NCI-H2029 (cell line): ENCODE measurements around the gene SNX9.

ENCODE experiments used
- DNase-seq: peaks from one replicate; lab custom pipeline; 2025; lab: John Stamatoyannopoulos, UW

The SNX9 gene

GRCh38 chr6:157804448-157805327, 18.4 kb upstream of the SNX9 start:
- DNase-seq, result no peak

GRCh38 chr6:157806131-157806855, 16.8 kb upstream of the SNX9 start:
- no peak for DNase-seq

- DNase-seq, result no peak
Measured at GRCh38 chr6:157806856-157807215, 16.2 kb upstream of the SNX9 start.

GRCh38 chr6:157808405-157808950, 14.6 kb upstream of the SNX9 start:
- no peak for DNase-seq

- no peak for DNase-seq
Measured at GRCh38 chr6:157809613-157810012, 13.4 kb upstream of the SNX9 start.

GRCh38 chr6:157811137-157811475, 11.9 kb upstream of the SNX9 start:
- no peak for DNase-seq

GRCh38 chr6:157811476-157812173, 11.4 kb upstream of the SNX9 start:
- DNase-seq, result no peak

GRCh38 chr6:157812425-157813171, 10.4 kb upstream of the SNX9 start:
- DNase-seq, result no peak

- no peak for DNase-seq
Measured at GRCh38 chr6:157813191-157813590, 9.9 kb upstream of the SNX9 start.

GRCh38 chr6:157813750-157814455, 9.1 kb upstream of the SNX9 start:
- DNase-seq, result no peak

- DNase-seq, result no peak
Measured at GRCh38 chr6:157814883-157815282, 8.2 kb upstream of the SNX9 start.

- no peak for DNase-seq
Measured at GRCh38 chr6:157821342-157822033, 1.6 kb upstream of the SNX9 start.

GRCh38 chr6:157822245-157823000, 623 bp upstream of the SNX9 start:
- DNase-seq, result no peak

GRCh38 chr6:157823528-157824370, 703 bp downstream of the SNX9 start:
- peak; percentile 42 for DNase-seq

GRCh38 chr6:157825243-157825904, 2.3 kb downstream of the SNX9 start:
- DNase-seq, result no peak

GRCh38 chr6:157830354-157831017, 7.4 kb downstream of the SNX9 start:
- DNase-seq, result no peak

- no peak for DNase-seq
Measured at GRCh38 chr6:157831018-157831369, 7.9 kb downstream of the SNX9 start.
